Measurements from ENCODE around the gene PTOV1. TPM values are rescaled to one million over a fixed set of nuclear protein-coding genes. Genes with fewer than 3 reads are reported as not detected.

The PTOV1 gene
- total and polyA plus RNA-seq, 2 of the 8 experiments (the other 6 are each of a cell fraction or from before 2014, with no cell fraction given), result 147 to 251 TPM

GRCh38 chr19:49889687-49890348 is 38.9 kb downstream of the PTOV1 start (continued):
- no peak for TF ChIP-seq CBX8 (IDR thresholded peaks at IDR 0.05; ENCODE audit: borderline replicate concordance, low read depth, low read length)
- no peak for TF ChIP-seq EZH2 (IDR thresholded peaks at IDR 0.05; ENCODE audit: low read depth, low read length, severe bottlenecking)
- no peak for TF ChIP-seq KDM1A (IDR thresholded peaks at IDR 0.05; ENCODE audit: borderline replicate concordance, low read length)
- peak; percentile 77 to 94 (median 87) for TF ChIP-seq CTCF (IDR thresholded peaks at IDR 0.05; ENCODE audit: control extremely low read depth in 1 of 3, insufficient read depth in 1 of 3, low read depth in 1 of 3, low read length in 3 of 3)
- peak; percentile 73; the same call in 1 of the 2 replicates for TF ChIP-seq GABPA (IDR thresholded peaks at IDR 0.05; ENCODE audit: borderline replicate concordance, insufficient read depth, low read length)
- TF ChIP-seq POU5F1 (IDR thresholded peaks at IDR 0.05; ENCODE audit: low read depth, low read length), result no peak
- no peak for TF ChIP-seq POLR2A (IDR thresholded peaks at IDR 0.05; ENCODE audit: control extremely low read depth in 1 of 2, low read depth in 2 of 2, low read length in 2 of 2)
- peak; percentile 70 for TF ChIP-seq CHD2 (IDR thresholded peaks at IDR 0.05; ENCODE audit: low read length)
- TF ChIP-seq KDM5A (IDR thresholded peaks at IDR 0.05; ENCODE audit: low read length), result no peak
- TF ChIP-seq SIN3A (conservative IDR thresholded peaks at IDR 0.05 in 1 of 2, IDR thresholded peaks at IDR 0.05 in 1 of 2; ENCODE audit: low read depth in 1 of 2, low read length in 2 of 2), result peak; percentile 41 to 81; a peak in 3 of 4 replicates
- peak; percentile 18 to 45; a peak in 3 of 4 replicates for TF ChIP-seq RAD21 (IDR thresholded peaks at IDR 0.05 in 1 of 2, conservative IDR thresholded peaks at IDR 0.05 in 1 of 2; ENCODE audit: low read depth in 2 of 2, low read length in 2 of 2)
- peak; percentile 76 for TF ChIP-seq EGR1 (IDR thresholded peaks at IDR 0.05; ENCODE audit: borderline replicate concordance, low read depth, low read length)
- TF ChIP-seq BCL11A (IDR thresholded peaks at IDR 0.05; ENCODE audit: low read depth in 2 of 2, low read length in 2 of 2), result no peak
- TF ChIP-seq CTBP2 (IDR thresholded peaks at IDR 0.05; ENCODE audit: borderline replicate concordance, insufficient read depth, insufficient read length, low read length), result no peak
- no peak for TF ChIP-seq RXRA (IDR thresholded peaks at IDR 0.05; ENCODE audit: insufficient read depth, low read depth, low read length)
- TF ChIP-seq SP2 (IDR thresholded peaks at IDR 0.05; ENCODE audit: low read length), result no peak
- no peak for TF ChIP-seq NRF1 (IDR thresholded peaks at IDR 0.05; ENCODE audit: low read depth, low read length)
- no peak for TF ChIP-seq KDM4A (IDR thresholded peaks at IDR 0.05; ENCODE audit: low read depth, low read length, severe bottlenecking)
- TF ChIP-seq POLR2AphosphoS5 (IDR thresholded peaks at IDR 0.05; ENCODE audit: low read depth, low read length), result peak; percentile 58
- peak; percentile 32; the same call in 1 of the 2 replicates for TF ChIP-seq CEBPB (IDR thresholded peaks at IDR 0.05; ENCODE audit: low read depth, low read length)
- TF ChIP-seq HDAC6 (IDR thresholded peaks at IDR 0.05; ENCODE audit: low read depth, low read length), result no peak
- TF ChIP-seq BACH1 (IDR thresholded peaks at IDR 0.05; ENCODE audit: low read length), result peak; percentile 55; the same call in 1 of the 2 replicates

Measured in H1 (cell line).